Measurements from ENCODE around the gene IKZF4.
"Not testable (repeated sequence)": the region's sequence is repeated elsewhere in the genome, so short reads cannot be mapped to it uniquely, and the experiment has no call there.

IKZF4 gene

GRCh38 chr12:56041552-56042429, 20.9 kb downstream of the IKZF4 start, which contains the start of gene RPS26:
Gene RPS26, plus strand, starts transcription at chr12:56041918. Its CDS starts 249 bp downstream, at chr12:56042167.
- peak; percentile 92 for DNase-seq

- DNase-seq: not testable (repeated sequence)
These were observed 21.6 kb downstream of the IKZF4 start for GRCh38 chr12:56042430-56042813.

GRCh38 chr12:56042843-56043242, 22.0 kb downstream of the IKZF4 start:
- DNase-seq: no peak

GRCh38 chr12:56046027-56046780, 25.4 kb downstream of the IKZF4 start:
- DNase-seq: no peak

GRCh38 chr12:56053407-56053893, 32.6 kb downstream of the IKZF4 start:
- DNase-seq: no peak

GRCh38 chr12:56059964-56060363, 39.1 kb downstream of the IKZF4 start:
- DNase-seq: not testable (repeated sequence)

GRCh38 chr12:56061982-56062381, 41.1 kb downstream of the IKZF4 start:
- no peak for DNase-seq

- DNase-seq: no peak
These were observed 42.2 kb downstream of the IKZF4 start for GRCh38 chr12:56062996-56063395.

- DNase-seq: no peak
These were observed 50.8 kb downstream of the IKZF4 start for GRCh38 chr12:56071648-56072047.

GRCh38 chr12:56074396-56074795, 53.6 kb downstream of the IKZF4 start:
- no peak for DNase-seq

- not testable (repeated sequence) for DNase-seq
These were observed 57.1 kb downstream of the IKZF4 start for GRCh38 chr12:56077966-56078365.

GRCh38 chr12:56078427-56078826, 57.6 kb downstream of the IKZF4 start:
- no peak for DNase-seq

GRCh38 chr12:56078931-56079722, 58.3 kb downstream of the IKZF4 start:
- DNase-seq: peak; percentile 71

GRCh38 chr12:56079723-56080555, 59.1 kb downstream of the IKZF4 start, which contains the start of gene ERBB3:
Gene ERBB3, plus strand, starts transcription at chr12:56080165. Its CDS starts 136 bp downstream, at chr12:56080301.
- DNase-seq: peak; percentile 77

GRCh38 chr12:56080556-56081138, 59.8 kb downstream of the IKZF4 start:
- no peak for DNase-seq

- DNase-seq: no peak
These were observed 60.8 kb downstream of the IKZF4 start for GRCh38 chr12:56081393-56082347.

GRCh38 chr12:56082382-56082781, 61.5 kb downstream of the IKZF4 start:
- no peak for DNase-seq

- DNase-seq: no peak
These were observed 62.1 kb downstream of the IKZF4 start for GRCh38 chr12:56082967-56083366.

- DNase-seq: peak; percentile 67
These were observed 64.2 kb downstream of the IKZF4 start for GRCh38 chr12:56084958-56085543.

GRCh38 chr12:56086096-56086495, 65.3 kb downstream of the IKZF4 start:
- DNase-seq: no peak
